HepG2 (cell line): ENCODE data around the gene MRE11.

ENCODE experiments used
- CBFB ChIP-seq: sonication (generic); formaldehyde crosslinking; IDR thresholded peaks from 2 replicates; pipeline ENCODE4 v1.4.0; 2020; ENCODE audit warnings: missing genetic modification reagents
- EP300 ChIP-seq, 3 experiments: sonication (generic) in 1 of 3; formaldehyde crosslinking in 1 of 3; IDR thresholded peaks; 2 replicates each; pipeline versions ENCODE4 v1.5.1 to v1.6.1; 2011 to 2020; ENCODE audit warnings: low read depth in 2 of 3, low read length in 2 of 3, borderline replicate concordance in 1 of 3, improper control_type of control experiment in 1 of 3, mild to moderate bottlenecking in 1 of 3, missing genetic modification reagents in 1 of 3, moderate library complexity in 1 of 3
- ETV6 ChIP-seq: sonication (generic); formaldehyde crosslinking; conservative IDR thresholded peaks from 2 replicates; pipeline ENCODE4 v1.4.0; 2020; ENCODE audit warnings: missing genetic modification reagents
- EZH2 ChIP-seq: conservative IDR thresholded peaks from 2 replicates; pipeline ENCODE4 v1.6.1; 2012; ENCODE audit warnings: mild to moderate bottlenecking, low read depth, low read length, moderate library complexity
- FOSL2 ChIP-seq: sonication (generic); formaldehyde crosslinking; IDR thresholded peaks from 2 replicates; pipeline ENCODE4 v1.4.0; 2020; ENCODE audit warnings: missing genetic modification reagents
- IRF2 ChIP-seq: IDR thresholded peaks from 2 replicates; pipeline ENCODE4 v1.6.1; 2018; ENCODE audit warnings: missing genetic modification reagents, missing compliant biosample characterization
- POLR2A ChIP-seq, 2 experiments: IDR thresholded peaks; 2 replicates each; pipeline ENCODE4 v1.6.1; 2011; ENCODE audit warnings: low read depth in 2 of 2, low read length in 2 of 2, mild to moderate bottlenecking in 1 of 2, moderate library complexity in 1 of 2; ENCODE audit not compliant: insufficient read depth in 1 of 2
- PREB ChIP-seq: sonication (generic); formaldehyde crosslinking; IDR thresholded peaks from 2 replicates; pipeline ENCODE4 v1.4.0; 2020; ENCODE audit warnings: missing genetic modification reagents
- XRCC5 ChIP-seq: fragments of 200-400 bp; formaldehyde crosslinking; optimal IDR thresholded peaks from 2 replicates; pipeline ENCODE3; 2017; ENCODE audit warnings: mild to moderate bottlenecking, low read length
- ZKSCAN8 ChIP-seq: IDR thresholded peaks from 2 replicates; pipeline ENCODE4 v1.6.1; 2016; ENCODE audit warnings: borderline replicate concordance, missing genetic modification reagents, missing compliant biosample characterization
- ZNF468 ChIP-seq: sonication (generic); formaldehyde crosslinking; IDR thresholded peaks from 2 replicates; pipeline ENCODE4 v1.8.0; 2022; ENCODE audit warnings: mild to moderate bottlenecking, moderate library complexity, missing genetic modification reagents
- TF ChIP-seq, protein P1 (sequence below): sonication (generic); formaldehyde crosslinking; IDR thresholded peaks from 2 replicates; pipeline ENCODE4 v1.5.0; 2020; ENCODE audit warnings: mild to moderate bottlenecking, missing genetic modification reagents, moderate library complexity
- TF ChIP-seq, protein P2 (sequence below): sonication (generic); formaldehyde crosslinking; IDR thresholded peaks from 2 replicates; pipeline ENCODE4 v1.9.0; 2022; ENCODE audit warnings: low read depth, missing genetic modification reagents

DNA sequence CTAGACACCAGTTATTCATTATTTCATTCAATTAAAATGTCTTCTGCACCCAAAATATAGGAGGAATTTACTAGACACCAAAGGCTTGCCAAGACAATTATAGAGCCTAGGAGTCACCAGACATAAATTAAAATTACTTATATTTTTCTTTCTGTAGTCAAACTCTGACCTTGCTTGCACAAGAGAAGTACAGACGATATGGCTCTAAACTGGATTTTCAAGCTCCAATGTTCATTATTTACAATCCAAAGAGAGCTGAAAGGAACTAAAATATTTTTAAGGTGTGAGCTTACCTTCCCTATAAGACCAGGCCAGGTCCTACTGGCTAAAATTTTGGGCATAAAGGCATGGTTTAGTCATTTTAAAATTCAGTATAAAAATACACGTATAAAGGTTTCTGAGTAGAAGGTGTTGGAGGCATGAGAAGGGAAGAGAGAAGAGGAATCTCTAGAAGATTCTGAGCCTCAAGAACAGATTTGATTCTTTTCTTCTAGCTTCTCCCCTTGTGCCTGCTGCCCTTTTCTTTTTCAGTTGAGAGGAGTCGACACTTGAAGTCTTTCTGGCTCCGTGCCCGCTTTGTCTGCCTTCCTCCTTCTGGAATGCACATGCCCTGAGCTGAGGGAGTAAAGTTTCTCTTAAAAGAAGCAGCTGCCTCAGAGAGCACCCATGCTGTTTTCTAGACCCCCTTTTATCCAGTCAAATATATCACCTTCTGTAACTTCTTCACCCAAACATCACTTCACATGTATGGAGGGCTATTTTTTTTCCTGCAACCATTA is 32.1 kb upstream of the MRE11 start:
- TF ChIP-seq, protein P1, sequence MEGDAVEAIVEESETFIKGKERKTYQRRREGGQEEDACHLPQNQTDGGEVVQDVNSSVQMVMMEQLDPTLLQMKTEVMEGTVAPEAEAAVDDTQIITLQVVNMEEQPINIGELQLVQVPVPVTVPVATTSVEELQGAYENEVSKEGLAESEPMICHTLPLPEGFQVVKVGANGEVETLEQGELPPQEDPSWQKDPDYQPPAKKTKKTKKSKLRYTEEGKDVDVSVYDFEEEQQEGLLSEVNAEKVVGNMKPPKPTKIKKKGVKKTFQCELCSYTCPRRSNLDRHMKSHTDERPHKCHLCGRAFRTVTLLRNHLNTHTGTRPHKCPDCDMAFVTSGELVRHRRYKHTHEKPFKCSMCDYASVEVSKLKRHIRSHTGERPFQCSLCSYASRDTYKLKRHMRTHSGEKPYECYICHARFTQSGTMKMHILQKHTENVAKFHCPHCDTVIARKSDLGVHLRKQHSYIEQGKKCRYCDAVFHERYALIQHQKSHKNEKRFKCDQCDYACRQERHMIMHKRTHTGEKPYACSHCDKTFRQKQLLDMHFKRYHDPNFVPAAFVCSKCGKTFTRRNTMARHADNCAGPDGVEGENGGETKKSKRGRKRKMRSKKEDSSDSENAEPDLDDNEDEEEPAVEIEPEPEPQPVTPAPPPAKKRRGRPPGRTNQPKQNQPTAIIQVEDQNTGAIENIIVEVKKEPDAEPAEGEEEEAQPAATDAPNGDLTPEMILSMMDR (CRISPR knock-in tag) = no peak
- TF ChIP-seq, protein P2, sequence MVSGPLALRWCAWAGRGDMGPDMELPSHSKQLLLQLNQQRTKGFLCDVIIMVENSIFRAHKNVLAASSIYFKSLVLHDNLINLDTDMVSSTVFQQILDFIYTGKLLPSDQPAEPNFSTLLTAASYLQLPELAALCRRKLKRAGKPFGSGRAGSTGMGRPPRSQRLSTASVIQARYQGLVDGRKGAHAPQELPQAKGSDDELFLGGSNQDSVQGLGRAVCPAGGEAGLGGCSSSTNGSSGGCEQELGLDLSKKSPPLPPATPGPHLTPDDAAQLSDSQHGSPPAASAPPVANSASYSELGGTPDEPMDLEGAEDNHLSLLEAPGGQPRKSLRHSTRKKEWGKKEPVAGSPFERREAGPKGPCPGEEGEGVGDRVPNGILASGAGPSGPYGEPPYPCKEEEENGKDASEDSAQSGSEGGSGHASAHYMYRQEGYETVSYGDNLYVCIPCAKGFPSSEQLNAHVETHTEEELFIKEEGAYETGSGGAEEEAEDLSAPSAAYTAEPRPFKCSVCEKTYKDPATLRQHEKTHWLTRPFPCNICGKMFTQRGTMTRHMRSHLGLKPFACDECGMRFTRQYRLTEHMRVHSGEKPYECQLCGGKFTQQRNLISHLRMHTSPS (CRISPR knock-in tag) = no peak
- no peak for TF ChIP-seq PREB (CRISPR knock-in tag)
- no peak for TF ChIP-seq ZNF468 (CRISPR knock-in tag)
- TF ChIP-seq EZH2 = no peak
- TF ChIP-seq FOSL2 = no peak
- TF ChIP-seq IRF2 (CRISPR knock-in tag) = no peak
- no peak for TF ChIP-seq EP300 (IDR thresholded peaks at IDR 0.05; ENCODE audit: low read depth in 2 of 2, low read length in 2 of 2)
- no peak for TF ChIP-seq EP300 (CRISPR knock-in tag; IDR thresholded peaks at IDR 0.05; ENCODE audit: borderline replicate concordance)
- no peak for TF ChIP-seq XRCC5
- TF ChIP-seq ETV6 (CRISPR knock-in tag) = no peak
- no peak for TF ChIP-seq ZKSCAN8 (CRISPR knock-in tag)
- no peak for TF ChIP-seq POLR2A (IDR thresholded peaks at IDR 0.05; ENCODE audit: insufficient read depth in 1 of 2, low read depth in 2 of 2, low read length in 2 of 2)
- no peak for TF ChIP-seq CBFB (CRISPR knock-in tag)
